Renal pelvis (tissue), 4 donors: ENCODE measurements around the gene ALDH18A1. TPM values are rescaled to one million over a fixed set of nuclear protein-coding genes. Genes with fewer than 3 reads are reported as not detected.

ENCODE experiments used
- DNase-seq: peaks from one replicate; pipeline ENCODE4 v3.0.0-alpha.2; 2013
- polyA plus RNA-seq, 3 donors: library from polyadenylated mRNA; unstranded; fragments of 120-200 nt; gene quantifications; one replicate each; pipeline ENCODE4 v1.2.1, GENCODE V29; 2013; ENCODE audit not compliant: insufficient read length in 3 of 3

Gene ALDH18A1
- polyA plus RNA-seq, 3 donors: 72.7 to 82.9 (median 82.2) TPM

GRCh38 chr10:95600158-95600557, 56.4 kb downstream of the ALDH18A1 start:
- DNase-seq: no peak

DNA sequence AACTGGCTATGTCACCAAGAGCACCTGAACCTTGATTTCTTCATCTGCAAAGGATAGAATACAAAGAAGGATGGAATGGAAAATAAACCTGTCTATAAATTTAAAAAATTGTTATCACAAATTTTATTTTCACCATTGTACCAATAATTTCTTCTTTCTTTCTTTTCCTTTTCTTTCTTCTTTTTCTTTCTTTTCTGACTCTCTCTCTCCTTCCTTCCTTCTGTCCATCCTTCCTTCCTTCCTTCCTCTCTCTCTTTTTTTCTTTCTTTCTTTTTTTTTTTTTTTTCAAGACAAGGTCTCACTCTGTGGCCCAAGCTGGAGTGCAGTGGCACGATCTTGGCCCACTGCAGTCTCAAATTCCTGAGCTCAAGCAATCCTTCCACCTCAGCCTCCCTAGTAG, 58.7 kb downstream of the ALDH18A1 start:
- no peak for DNase-seq

GRCh38 chr10:95588025-95588424, 68.5 kb downstream of the ALDH18A1 start:
- no peak for DNase-seq

GRCh38 chr10:95579835-95580535, 76.5 kb downstream of the ALDH18A1 start:
- no peak for DNase-seq

DNA sequence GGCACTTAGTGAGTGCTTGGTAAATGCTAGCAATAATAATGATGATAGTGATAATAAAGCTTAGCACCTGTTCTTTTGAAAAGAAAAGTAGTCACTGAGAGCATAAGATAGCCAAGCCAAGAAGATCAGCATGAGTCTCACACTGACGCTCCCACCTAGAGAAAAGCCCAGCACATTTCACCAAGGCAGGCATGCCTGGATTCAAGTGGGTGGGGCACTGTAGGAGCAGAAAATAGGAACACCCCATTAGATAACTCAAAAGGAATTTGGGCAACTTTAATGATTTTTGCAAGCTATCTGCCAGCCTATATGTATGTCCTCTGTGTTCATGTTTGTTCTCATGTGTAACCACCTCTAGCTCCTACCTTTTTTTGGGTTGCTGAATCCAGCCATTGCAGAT, 77.2 kb downstream of the ALDH18A1 start:
- DNase-seq: no peak

DNA sequence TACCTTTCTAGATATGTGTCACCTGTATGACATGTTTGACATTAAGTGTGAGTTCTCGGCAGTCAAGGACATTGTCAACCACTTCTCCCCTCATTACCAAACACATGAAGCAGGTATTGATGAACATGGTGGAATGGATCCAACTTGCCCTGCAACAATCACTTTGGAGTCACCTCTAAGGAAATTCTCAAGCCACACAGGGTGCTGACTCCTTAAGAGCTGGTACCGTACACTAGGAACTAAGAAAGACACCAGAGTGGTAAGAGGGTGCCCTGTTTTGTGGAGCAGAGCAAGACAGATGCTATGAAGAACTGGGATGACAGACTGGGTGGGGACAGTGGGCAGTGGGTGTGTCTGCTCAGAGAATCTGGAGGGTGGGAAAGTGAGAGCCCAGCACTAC, 77.9 kb downstream of the ALDH18A1 start:
- DNase-seq: no peak

- no peak for DNase-seq
Measured at GRCh38 chr10:95574649-95575365, 81.7 kb downstream of the ALDH18A1 start.

DNA sequence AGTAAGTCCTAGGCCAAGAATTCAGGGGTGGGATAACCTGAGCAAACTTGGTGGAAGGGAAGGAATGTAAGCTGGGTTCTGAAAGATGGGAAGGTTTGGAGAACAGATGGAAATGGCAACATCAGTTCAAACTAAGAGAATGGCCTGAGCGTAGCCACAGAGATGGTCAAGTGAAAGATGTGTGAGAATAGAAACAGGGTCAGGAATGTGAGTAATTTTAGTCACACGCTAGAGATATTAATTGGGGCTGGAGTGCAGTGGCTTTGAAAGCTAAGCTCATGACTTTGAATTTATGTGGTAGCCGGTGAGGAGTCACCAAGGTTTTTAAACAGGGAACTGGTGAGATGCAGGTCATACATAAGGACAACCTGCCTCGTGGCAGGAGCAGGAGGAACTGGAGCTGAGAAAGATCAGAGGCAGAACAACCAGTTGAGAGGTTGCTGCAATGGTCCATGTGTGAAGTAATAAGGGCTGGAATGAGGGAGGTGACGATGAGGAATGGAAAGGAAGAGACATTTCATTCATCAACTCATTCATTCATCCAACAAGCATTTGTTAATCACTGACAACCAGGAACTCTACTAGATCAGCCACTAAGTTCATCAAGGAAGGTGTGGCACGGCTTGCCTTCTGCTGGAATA, 82.4 kb downstream of the ALDH18A1 start:
- no peak for DNase-seq

GRCh38 chr10:95573527-95573926, 83.0 kb downstream of the ALDH18A1 start:
- no peak for DNase-seq

DNA sequence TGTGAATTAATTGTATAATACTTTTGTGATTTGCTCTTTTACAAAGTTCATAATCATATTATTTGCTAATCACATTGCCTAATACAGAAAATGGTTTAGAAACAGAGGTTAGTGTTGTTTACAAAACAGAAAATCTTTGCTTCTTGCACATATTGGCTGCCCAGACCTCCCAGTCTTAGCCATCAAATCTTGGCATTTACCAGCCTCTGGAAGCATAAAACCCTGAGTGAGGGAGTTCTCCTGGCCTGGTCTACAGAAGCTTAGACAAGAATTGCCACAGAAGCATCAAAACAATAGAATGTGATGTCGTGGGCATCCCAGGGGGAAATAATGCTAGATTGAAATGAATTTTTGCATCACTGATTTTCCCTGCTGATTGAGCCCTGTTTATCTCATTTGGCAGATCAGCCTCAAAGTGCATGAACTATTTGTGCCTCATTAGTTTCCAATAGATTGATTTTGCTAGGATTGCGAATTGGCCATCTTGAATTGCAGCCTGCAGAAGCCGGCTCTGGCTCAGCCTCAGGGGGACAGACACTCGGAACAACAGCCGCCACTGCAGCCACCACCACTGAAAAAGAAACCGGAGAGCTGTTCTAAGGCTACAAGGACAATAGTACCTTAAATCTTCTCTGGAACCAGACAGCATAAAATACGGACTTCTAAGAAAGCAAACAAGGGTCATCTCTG, 84.2 kb downstream of the ALDH18A1 start:
- no peak for DNase-seq

- no peak for DNase-seq
Measured at GRCh38 chr10:95571390-95571789, 85.1 kb downstream of the ALDH18A1 start.

GRCh38 chr10:95569368-95569767, 87.1 kb downstream of the ALDH18A1 start:
- DNase-seq: no peak

DNA sequence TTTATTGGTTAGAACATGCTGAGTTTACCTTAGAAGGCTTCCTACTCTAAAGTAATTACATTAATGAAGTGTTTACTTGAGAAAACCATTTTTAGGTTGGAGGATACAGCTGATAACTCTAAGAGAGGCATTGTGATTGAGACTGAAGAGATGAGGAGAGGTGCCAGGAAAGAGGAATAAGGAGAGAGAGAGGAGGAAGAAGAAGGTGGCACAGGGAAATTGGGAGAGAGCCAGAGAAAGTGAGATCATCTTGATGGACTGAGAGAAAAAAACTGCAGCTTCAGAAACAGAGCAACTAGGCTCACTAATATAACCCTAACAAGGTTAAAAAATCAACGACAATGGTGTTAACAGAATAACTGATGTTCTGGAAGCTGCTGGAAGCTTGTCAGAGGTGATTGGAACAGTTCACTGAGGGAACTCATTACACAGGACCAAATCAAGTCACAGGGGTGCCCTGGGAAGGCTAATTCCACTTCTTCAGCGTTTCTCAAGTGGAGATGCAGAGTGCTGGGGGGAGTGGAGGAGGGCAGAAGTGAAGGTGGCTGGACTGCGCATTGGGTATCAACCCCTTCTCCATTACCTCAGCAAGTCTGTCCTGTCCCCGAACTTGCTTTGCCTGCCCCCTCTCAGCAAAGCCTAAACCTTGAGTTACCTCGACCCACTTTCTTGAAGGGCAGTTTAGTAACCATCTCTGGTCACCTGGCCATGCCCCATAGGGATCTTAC, 88.4 kb downstream of the ALDH18A1 start:
- DNase-seq: no peak

- no peak for DNase-seq
Measured at GRCh38 chr10:95566136-95566535, 90.4 kb downstream of the ALDH18A1 start.

- DNase-seq: no peak
Measured at GRCh38 chr10:95565336-95565735, 91.2 kb downstream of the ALDH18A1 start.

DNA sequence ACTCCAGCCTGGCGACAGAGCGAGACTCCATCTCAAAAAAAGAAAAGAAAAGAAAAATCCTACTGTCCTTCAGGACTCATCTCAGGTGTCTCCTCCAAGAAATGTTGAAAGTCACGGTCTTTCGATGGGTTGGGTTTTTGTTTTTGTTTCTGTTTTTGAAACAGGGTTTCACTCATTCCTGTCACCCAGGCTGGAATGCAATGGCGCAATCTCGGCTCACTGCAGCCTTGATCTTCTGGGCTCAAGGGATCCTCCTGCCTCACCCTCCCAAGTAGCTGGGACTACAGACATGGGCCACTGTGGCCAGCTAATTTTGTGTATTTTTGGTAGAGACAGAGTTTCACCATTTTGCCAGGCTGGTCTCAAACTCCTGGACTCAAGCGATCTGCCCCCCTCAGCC, 92.2 kb downstream of the ALDH18A1 start:
- no peak for DNase-seq

- no peak for DNase-seq
Measured at GRCh38 chr10:95562341-95562965, 94.1 kb downstream of the ALDH18A1 start.

DNA sequence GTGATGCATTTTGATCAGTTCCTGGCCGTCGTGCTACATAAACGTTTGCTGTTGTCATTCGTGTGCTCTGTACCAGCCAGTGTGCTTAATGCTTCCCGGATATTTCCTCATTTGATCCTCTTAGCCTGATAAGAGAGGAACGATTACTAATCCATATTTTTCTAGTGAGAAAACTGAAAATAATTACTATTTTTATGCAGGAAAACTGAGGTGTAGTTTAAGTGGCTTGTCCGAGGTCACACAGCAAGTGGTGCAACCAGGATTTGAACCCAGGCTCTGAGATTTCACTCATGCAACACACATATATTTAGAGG, 94.7 kb downstream of the ALDH18A1 start:
- no peak for DNase-seq

DNA sequence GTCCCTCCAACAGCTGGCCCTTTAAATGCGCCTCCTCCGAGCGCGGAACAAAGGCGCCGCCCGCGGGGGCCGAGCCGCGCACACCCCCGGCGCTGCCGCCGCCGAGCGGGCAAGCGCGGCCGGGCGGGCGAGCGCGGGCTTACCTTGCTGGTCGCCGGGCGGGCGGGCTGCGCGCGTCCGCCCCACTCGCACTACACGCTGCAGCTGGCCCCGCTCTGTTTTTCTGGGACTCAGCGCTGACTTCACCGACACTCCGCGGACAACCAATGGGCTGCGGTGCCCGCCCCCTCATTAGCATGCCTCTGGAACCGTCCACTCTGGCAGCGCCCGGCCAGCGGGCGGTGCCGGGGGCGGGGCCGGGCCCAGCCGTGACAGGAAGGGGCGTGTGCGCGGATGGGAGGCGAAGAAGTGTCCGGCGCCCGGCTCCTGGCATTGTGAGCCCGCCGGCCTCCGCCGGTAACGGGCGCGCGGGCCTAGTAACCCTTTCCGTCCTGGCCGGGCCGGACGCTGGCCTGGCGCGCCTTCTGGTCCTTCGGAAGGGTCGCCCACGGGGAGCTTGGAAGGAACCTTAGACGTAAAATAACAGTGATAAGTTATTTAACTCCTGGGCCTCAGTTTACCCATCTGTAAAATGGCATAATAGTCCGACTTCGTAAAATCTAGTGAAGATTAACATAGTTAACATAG, 95.2 kb downstream of the ALDH18A1 start, which contains the start of gene SORBS1:
TSS of gene SORBS1 (minus strand) at position 195 of the 687 bp plus-strand sequence. CDS start 120,236 bp downstream, outside the sequence.
- DNase-seq: peak; percentile 97

- peak; percentile 44 for DNase-seq
Measured at GRCh38 chr10:95560278-95561176, 96.0 kb downstream of the ALDH18A1 start.
